GM18505 (cell line): Measurements from ENCODE around the gene USP26.
"Not testable (repeated sequence)": the region's sequence is repeated elsewhere in the genome, so short reads cannot be mapped to it uniquely, and the experiment has no call there.

Experiments
- ATAC-seq: cut with Tn5 transposase; IDR thresholded peaks from one replicate; pipeline ENCODE4 v1.9.1; 2021; ENCODE audit not compliant: unreplicated experiment
- POLR2A ChIP-seq: IDR thresholded peaks from 4 replicates; pipeline ENCODE4 v1.6.1; 2011; ENCODE audit warnings: borderline replicate concordance; ENCODE audit not compliant: insufficient read depth, insufficient read length; ENCODE audit errors: extremely low read depth

Gene USP26

GRCh38 chrX:132990835-132991234 is 106.1 kb downstream of the USP26 start:
- no peak for ATAC-seq
- TF ChIP-seq POLR2A: no peak

GRCh38 chrX:132986556-132986955 is 110.4 kb downstream of the USP26 start:
- TF ChIP-seq POLR2A: no peak
- no peak for ATAC-seq

GRCh38 chrX:132984058-132984650 is 112.8 kb downstream of the USP26 start:
- no peak for TF ChIP-seq POLR2A
- ATAC-seq: no peak

- no peak for ATAC-seq
- no peak for TF ChIP-seq POLR2A
Measured at GRCh38 chrX:132983496-132983895, 113.4 kb downstream of the USP26 start.

- ATAC-seq: not testable (repeated sequence)
Measured at GRCh38 chrX:132980035-132980434, 116.9 kb downstream of the USP26 start.
